LHCN-M2 (cell line): ENCODE results near the gene KIF26B. TPM values are rescaled to one million over a fixed set of nuclear protein-coding genes. Genes with fewer than 3 reads are reported as not detected.

Source experiments
- DNase-seq: peaks from one replicate; pipeline ENCODE4 v3.0.0-alpha.2; 2012; ENCODE audit warnings: low read depth
- total RNA-seq: library from RNA; depleted of rRNA; stranded (reverse); fragments of >200 nt; gene quantifications from 2 replicates; pipeline ENCODE4 v1.2.3, GENCODE V29; 2014

The KIF26B gene
- total RNA-seq, 1 experiment from 2014 or later: 0.17 TPM

DNA sequence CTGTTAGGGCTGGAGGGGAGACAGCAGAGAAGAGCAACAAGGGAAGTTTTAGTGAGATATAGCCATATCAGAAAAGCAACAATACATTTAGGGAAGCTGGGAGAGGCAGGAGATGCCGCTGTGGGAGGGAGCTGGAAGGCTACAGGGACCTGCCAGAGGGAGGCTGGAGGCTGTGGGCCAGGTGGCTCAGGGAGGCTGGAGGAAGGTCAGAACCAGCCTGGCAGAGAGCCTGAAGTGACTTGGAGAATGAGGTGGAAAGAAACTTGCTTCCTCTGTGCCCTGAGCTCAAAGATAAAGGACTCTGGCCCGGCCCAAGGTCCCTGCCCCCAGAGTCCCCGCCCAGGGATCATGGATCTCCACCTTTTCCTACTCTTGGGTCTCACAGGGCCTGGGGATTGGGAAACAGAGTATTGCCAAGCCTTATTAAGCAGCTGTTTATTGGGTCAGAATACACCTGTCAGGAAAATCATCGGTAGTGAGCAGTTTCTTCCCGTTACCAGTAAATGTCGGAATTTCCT lies 85.9 kb downstream of the KIF26B start:
- DNase-seq: no peak

DNA sequence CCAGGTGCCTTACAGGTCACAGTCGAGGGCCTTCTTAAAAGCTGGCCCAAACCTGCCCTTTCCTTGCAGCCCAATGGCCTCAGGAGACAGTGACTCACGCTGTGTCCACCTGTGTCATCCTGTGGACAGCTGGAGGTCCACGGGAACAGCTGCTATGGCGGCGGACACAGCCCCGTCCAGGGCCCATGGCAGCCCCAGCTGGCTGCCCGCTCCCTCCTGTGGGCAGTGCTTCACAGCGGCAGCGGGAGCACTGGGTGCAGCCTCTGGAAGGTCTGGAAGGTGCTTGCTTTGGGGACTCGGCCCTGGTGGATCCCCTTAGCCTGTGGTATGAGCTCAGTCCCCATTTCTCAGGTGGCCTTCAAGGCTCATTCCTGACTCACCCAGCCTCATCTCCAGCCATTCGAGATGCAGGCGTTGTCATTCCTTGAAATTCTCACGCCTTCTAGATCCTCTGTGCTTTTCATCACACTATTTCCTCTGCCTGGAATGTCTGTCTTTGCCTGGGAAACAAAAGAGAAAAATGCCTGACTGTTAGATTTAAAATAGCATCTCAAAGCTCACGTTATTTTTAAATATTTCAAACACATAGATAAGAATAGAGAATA lies 86.8 kb downstream of the KIF26B start:
- no peak for DNase-seq

DNA sequence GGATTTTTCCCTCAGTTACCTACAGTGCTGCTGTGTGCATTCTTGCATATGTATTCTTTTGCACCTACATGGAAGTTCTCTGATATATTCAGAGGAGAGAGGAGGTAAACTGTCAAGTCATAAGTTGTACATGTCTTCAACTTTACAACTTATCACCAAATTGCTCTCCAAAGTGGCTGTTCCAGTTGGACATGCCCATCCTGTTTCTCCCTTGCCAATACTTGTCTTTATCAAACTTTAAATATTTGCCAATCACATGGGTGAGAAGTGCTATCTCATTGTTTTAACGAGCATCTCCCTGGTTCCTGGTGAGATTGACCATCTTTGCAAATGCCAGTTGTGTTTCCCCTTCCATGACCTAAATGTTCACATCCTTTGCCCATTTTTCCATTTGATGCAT lies 88.2 kb downstream of the KIF26B start:
- no peak for DNase-seq

DNA sequence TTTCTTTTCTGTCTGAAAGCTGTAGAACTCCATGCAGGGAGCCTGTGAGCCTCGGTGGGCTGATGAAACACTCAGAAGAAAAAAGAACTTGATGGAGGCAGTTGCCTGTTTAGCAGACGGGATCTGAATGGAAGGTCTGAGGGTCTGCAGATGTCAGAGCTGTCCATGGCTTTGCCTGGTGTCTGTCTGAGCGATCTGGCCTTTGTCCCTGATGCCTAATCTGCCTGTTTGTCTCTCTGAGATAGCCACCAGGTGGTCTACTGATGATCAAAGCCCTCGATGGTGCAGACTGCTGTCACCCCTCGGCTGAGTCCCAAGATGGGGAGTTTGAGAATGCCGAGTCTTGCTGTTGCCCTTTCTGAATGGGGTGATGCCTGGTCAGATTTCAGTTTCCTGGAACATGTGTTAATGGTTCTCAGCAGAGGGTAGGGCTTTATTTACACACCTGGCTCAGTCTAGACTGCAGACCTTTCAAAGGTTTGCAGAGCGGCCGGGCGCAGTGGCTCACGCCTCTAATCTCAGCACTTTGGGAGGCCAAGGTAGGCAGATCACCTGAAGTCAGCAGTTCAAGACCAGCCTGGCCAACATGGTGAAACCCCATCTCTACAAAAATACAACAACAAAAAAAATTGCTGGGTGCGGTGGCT lies 90.4 kb downstream of the KIF26B start:
- no peak for DNase-seq

DNA sequence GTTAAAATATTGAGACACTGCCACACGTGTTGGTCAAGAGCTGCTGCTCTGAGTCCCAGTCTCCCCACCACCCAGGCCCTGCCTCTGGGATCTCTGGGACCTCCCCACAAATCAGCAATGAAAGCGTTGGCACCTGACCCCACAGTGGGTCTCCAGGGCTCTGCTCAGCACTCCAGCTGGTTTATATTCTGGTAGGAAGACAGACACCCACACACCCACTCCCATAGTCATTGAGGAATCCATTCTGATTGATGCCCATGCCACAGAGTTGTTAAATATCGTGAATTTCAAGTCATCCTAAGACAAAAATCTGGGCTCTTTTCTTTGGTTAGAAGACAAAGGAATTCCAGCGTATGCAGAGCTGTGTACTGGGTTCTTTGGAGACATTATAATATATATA lies 91.6 kb downstream of the KIF26B start:
- DNase-seq: no peak

DNA sequence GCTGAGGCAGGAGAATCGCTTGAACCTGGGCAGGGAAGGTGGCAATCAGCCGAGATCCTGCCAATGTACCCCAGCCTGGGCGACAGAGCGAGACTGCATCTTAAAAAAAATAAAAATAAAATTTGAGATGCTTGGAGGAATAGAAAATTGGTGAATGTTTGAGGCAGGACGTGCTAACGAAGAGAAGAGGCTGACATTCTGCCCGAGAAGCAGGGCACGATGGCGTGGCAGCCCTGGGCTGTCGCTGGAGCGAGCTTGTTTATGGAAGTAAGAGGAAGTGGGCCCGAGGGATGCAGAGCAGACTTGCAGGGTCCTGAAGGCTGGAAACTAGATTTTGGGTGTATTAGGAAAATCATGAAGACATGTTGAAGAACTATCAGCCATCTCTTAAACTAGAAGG lies 92.6 kb downstream of the KIF26B start:
- no peak for DNase-seq

DNA sequence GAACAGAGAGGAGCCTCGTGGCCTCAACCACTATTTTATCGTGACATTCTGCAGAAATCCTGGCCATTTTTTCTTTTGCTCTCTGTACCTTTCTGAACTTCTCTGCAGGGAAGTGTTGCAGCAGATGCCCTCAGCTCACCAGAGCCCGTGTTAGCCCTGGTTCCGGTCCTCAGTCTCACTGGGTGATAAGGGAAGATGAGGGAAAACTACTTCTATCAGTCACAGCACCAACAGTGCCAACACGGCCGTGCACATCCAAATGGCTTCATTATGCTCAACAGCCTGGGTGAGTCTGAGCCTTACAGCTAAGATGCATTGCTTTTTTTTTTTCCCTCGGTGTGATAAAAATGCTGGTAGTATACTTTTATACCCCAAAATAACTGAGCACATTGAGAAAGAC lies 93.0 kb downstream of the KIF26B start:
- DNase-seq: no peak

DNA sequence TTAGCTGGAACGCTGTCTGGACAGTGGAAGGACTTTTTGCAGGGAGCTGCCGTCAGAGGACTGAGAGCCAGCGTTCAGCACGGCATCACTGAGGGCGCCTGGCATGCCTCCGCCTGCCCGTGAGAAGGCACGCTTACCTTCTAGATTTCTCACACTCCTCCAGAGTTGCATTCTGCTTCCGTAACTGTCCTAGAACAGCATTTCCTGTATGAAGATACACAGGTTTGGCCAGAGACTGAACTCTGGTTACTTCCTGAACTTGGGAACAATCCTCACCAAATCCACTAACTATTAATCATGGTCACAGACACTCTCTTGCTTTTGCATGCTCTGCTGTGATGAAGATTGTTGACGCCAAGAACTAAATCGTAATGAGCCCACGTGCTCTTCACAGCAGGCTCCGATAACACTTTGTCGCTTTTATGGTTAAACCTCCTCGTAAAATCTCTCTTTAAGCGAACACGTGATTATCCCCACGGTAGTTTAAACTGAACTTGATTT lies 93.5 kb downstream of the KIF26B start:
- DNase-seq: no peak

DNA sequence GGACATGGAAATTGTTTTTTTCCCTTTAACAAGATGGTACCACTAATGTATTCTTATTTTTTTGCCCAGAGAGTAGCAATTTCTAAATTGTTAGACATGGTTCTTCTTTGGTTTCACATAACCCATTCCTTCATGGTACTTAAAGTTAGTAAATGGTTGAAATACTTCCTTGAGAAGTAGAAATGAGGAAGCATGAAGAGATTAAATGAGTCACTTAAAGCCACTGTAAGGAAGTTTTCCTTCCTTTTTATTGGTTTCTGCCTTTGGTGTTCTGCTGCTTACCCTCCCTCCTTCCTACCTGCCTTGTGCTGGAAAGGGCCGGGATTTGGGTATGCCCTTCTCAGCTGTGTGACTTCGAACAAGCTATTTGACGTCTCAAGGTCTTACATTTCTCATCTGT lies 101.0 kb downstream of the KIF26B start:
- DNase-seq: no peak

DNA sequence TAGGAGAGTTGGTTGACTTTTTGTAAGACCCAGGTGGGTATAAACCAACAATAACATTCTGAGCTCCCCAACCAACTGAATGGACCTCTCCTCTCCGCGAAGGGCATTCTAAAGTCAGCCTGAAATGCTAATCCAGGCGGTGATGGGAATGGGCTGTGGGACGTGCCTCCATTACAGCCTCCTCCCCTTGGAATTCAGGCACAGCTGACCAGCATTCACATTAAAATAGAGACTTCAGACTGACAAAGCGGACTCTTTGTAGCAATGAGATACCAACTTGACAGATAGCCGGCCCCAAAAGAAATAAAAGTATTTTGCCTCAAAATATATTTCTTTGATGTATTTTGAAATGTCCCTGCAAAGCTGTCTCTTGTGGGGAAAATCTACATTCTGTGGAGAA lies 101.7 kb downstream of the KIF26B start:
- no peak for DNase-seq

DNA sequence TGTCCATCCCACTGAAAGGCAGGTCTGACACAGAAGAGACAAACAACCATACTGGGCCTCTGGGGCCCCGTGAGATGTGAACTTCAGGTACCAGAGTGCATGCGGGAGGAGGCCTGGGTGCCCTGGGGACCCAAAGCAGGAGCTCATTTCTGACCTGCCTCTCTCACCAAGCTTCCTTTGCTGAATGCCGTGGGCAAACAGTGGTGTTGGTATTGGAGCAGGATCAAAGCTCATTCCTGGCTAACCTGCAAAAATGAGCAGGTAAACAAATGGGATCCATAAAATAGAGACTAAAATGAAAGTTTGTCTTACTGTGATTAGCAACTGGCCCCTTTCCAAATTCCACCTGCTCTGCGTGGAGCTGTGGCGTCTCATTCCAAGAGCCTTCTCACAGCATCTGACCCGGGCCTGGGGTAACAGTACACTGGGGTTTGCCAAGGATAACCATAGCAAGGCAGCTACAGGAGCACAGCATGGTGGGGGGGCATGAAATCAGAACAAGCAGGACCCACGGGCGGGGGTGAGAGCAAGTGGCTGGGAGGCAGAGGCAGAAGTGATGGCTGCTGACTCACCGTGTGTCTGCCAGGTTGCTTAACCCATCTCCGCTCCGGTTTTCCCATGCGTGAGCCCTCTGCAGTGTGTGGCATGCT lies 103.6 kb downstream of the KIF26B start:
- no peak for DNase-seq

DNA sequence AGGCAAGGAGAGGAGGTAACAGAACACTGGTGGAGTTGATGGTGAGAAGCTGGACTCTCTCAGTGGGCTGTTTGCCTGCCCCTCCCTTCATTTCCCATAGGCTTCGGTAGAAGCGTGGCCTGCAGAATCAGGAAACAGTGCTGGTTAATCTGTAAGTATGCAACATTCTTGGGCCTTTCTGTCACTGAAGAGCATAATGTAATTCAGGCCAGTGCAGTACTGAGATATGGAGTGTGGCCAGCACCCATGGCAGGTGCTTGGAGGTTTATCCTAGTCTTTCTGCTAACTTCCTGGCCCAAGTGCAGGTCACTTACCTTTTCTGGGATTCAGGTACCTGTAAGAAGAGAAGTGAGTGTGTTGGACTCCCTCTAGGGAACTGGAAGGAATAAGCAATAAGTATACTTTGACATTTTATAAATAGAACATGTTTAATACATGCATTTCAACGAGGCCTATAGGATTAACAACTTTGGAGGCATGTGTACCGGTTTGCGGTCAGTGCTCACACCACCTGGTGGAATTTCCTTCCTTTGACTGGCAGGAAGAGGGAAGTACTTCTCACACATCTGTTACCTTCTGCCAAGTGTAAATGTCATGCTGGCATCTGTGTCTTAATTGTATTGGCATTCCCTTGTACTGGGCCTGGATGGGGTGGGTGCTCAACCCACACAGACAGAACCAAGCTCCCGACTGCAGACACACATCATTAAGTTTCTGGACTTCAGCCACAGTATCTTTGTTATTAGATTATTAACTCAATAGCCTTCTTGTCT lies 105.5 kb downstream of the KIF26B start:
- no peak for DNase-seq

DNA sequence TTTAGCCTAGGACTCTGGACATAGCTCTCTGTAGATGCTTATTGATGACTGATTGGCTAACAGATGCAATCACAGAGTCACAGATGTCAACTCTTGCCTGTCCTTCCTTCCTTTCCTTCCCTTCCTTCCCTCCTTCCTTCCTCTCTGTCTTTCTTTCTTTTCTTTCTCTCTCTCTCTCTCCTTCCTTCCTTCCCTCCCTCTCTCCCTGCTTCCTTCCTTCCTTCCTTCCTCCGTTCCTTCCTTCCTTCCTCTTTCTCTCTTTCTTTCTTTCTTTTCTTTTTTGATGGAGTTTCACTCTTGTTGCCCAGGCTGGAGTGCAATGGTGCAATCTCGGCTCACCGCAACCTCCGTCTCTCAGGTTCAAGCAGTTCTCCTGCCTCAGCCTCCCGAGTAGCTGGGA lies 106.1 kb downstream of the KIF26B start:
- DNase-seq: no peak

DNA sequence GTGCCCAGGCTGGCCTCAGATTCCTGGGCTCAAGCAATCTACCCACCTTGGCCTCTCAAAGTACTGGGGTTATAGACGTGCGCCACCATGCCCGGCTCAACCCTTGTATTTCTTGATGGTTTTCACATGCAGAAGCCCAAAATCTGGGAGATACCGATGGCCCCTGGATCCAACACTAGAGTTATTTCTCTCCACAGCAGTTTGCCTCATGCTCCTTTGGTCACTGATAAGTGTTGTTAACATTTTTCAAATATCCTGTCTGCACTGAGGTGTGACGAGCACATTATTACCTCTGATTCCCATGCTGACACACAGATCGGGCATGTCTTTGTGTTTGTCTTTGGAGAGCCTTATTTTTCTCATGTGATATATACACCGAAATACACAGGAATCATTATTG lies 107.0 kb downstream of the KIF26B start:
- DNase-seq: no peak

DNA sequence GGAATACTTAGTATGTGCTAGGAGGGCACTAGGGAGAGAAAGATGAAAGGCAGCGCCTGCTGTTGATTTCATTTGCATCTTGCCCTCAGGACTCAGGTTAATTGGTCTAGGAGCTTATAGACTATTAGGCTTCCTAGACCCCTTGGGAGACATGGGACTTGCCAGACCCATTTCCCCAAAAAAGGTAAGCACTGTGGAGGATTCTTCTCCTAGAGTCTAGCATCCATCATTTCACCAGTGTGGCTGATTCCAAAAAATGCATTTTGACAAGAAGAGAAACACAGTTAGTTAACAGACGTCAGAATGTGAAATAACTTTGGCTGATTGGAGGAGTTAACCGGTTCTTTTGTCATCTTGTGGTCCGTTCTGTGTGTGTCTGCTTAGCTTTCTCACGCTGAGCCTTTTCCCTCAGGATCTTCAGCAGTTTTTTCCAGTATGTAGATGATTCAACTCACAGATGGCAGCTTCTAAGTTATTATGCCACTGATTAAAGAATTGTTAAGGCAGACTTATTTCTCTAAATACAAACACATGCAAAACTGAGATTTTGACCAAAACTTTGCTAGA lies 108.8 kb downstream of the KIF26B start:
- no peak for DNase-seq

DNA sequence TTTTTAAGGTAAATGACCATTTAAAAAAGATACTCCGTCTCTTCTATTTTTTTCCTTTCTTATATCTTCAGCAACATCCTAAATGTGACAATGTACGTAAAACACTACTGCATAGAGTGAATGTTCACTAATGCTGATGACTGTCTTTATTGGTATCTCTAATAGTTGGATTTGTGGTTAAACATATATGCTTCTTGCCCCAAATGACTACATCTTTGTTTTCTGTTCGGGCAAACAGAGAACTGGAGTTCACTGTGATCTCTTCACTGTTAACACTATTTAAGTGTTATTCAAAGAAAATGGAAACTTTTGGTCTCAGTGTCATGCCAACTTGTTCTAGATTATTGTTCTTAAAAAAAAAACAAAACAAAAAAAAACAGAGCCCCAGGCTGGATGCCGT lies 109.4 kb downstream of the KIF26B start:
- DNase-seq: no peak

DNA sequence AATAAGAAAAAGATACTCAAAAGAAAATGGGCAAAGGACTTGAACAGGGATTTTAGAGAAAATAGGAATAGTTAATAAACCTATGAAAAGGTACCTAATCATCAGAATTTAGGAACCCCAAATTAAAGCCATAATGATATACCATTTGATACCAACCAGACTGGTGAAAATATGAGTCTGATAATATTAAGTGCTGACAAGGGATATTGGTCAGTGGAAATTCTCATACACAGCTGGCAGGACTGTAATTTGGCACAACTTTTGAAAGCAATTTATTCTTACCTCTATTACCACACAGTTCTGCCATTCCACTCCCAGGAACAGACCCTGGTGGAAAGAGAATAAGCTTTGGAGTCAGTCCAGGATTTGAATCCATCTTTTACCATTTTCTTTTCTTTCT lies 111.3 kb downstream of the KIF26B start:
- no peak for DNase-seq

DNA sequence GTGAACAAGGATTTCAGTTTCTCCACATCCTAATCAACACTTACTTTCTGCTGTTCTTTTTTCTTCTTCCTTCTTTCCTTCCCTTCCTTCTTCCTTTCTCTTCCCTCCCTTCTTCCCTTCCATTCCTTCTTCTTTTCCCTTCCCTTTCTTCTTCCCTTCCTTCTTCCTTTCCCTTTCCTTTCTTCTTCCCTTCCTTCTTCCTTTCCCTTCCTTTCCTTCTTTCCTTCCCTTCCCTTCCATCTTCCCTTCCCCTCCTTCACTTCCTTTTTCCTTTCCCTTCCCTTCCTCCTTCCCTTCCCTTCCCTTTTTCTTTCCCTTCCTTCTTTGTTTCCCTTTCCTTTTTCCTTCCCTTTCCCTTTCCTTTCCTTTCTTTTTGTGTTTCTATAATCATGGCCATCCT lies 115.3 kb downstream of the KIF26B start:
- DNase-seq: no peak

DNA sequence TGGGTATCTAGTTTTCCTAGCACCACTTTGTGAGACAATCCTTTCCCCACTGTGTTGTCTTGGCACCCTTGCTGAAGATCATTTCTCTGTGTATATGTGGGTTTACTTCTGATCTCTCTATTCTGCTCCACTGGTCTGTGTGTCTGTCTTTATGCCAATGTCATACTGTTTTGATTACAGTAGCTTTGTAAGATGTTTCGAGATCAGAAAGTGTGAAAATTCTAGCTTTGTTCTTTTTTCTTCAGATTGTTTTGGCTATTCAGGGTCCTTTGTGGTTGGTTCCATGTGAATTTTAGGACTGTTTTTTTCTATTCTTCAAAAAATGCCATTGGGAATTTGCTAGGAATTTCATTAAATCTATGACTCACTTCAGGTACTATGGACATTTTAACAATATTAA lies 116.2 kb downstream of the KIF26B start:
- DNase-seq: no peak

DNA sequence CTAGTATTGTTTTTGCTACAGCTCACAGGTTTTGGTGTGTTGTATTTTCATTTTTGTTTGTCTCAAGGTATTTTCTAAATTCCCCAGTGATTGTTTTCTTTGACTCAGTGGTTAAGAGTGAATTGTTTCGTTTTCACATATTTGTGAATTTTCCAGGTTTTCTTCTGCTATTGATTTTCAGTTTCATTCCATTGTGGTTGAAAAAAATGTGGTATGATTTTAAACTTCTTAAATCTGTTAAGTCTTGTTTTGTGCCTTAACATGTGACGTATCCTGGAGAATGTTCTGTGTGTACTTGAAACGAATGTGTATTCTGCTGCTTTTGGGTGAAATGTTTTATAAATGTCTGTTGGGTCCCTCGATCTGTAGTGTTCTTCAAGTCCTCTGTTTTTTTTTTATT lies 117.9 kb downstream of the KIF26B start:
- DNase-seq: no peak

DNA sequence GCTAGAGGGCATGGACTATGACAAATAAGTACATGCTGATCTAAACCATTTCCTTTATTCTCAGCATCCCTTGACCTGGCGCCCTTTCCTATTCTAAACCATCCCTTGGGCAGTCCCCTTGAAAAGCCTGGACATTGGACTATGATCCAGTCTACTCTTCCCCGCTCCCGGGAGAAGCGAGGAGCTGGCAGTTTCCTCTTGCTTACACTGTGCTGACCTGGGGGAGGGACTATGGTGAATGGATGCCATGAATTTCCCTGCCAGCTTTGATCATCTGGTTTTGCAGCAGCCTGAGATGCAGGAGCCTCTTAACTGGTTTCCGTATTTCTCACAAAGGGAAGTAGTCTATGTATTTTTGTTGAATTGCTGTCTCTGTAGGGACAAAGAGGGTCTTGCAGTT lies 121.7 kb downstream of the KIF26B start:
- no peak for DNase-seq

DNA sequence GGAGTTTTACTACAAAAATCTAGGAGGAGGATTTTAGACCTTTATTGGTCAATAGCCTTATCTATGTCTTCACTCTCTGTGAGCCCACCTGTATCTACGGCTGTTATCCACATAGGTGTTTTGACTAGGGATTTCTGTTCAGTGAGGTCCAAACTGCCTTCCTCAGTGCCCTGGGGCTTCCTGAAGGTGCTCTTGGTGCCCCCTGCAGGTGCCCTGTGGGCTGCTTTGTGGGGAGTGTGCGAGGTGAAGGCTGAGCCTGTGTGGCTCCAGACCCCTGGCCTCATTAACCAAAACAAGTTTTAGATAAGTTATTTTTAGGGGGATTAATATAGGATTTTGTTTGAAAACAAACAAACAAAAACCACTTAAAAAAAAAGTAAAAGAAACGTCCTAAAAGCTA lies 122.5 kb downstream of the KIF26B start:
- DNase-seq: no peak
